ENCODE data around the gene NINL. TPM values are rescaled to one million over a fixed set of nuclear protein-coding genes. Genes with fewer than 3 reads are reported as not detected.

The NINL gene
- total RNA-seq, 2 experiments from 2014 or later: 1.5 to 1.6 TPM

GRCh38 chr20:25471020-25471419, 114.3 kb downstream of the NINL start:
- POLR2A ChIA-PET: no interaction called here
- CTCF ChIA-PET: interaction anchor here (1.2 kb wide), 1 partner anchor 8 kb away, joined by 3 read pairs; no protein-coding TSS in a partner anchor

- ChIA-PET CTCF (no interaction called here), POLR2A (no interaction called here)
These were observed 115.3 kb downstream of the NINL start for GRCh38 chr20:25470045-25470444.

GRCh38 chr20:25469558-25469957, 115.8 kb downstream of the NINL start:
- ChIA-PET POLR2A (no interaction called here), CTCF (no interaction called here)

- ChIA-PET CTCF (no interaction called here), POLR2A (no interaction called here)
These were observed 116.9 kb downstream of the NINL start for GRCh38 chr20:25468126-25469075.

GRCh38 chr20:25467441-25467840, 117.9 kb downstream of the NINL start:
- ChIA-PET CTCF (no interaction called here), POLR2A (no interaction called here)

- POLR2A ChIA-PET: no interaction called here
- CTCF ChIA-PET: no interaction called here
These were observed 118.5 kb downstream of the NINL start for GRCh38 chr20:25466846-25467245.

- POLR2A ChIA-PET: no interaction called here
- CTCF ChIA-PET: no interaction called here
These were observed 119.8 kb downstream of the NINL start for GRCh38 chr20:25465243-25466135.

GRCh38 chr20:25464501-25465242, 120.7 kb downstream of the NINL start:
- CTCF ChIA-PET: no interaction called here
- POLR2A ChIA-PET: no interaction called here

GRCh38 chr20:25461786-25462545, 123.4 kb downstream of the NINL start:
- ChIA-PET POLR2A (no interaction called here), CTCF (interaction anchor here (1.2 kb wide), 1 partner anchor 10 kb away, joined by 3 read pairs; no protein-coding TSS in a partner anchor)

GRCh38 chr20:25461281-25461650, 124.1 kb downstream of the NINL start:
- CTCF ChIA-PET: no interaction called here
- POLR2A ChIA-PET: no interaction called here

- CTCF ChIA-PET: no interaction called here
- POLR2A ChIA-PET: no interaction called here
These were observed 124.6 kb downstream of the NINL start for GRCh38 chr20:25460566-25461280.

- CTCF ChIA-PET: no interaction called here
- POLR2A ChIA-PET: no interaction called here
These were observed 125.3 kb downstream of the NINL start for GRCh38 chr20:25459916-25460535.

- CTCF ChIA-PET: no interaction called here
- POLR2A ChIA-PET: no interaction called here
These were observed 126.1 kb downstream of the NINL start for GRCh38 chr20:25459111-25459830.

GRCh38 chr20:25457886-25458680, 127.2 kb downstream of the NINL start:
- CTCF ChIA-PET: no interaction called here
- POLR2A ChIA-PET: no interaction called here

GRCh38 chr20:25454153-25454900, 131.0 kb downstream of the NINL start:
- POLR2A ChIA-PET: no interaction called here
- CTCF ChIA-PET: no interaction called here

- CTCF ChIA-PET: no interaction called here
- POLR2A ChIA-PET: no interaction called here
These were observed 132.1 kb downstream of the NINL start for GRCh38 chr20:25453035-25453810.

Measured in activated CD8-positive, alpha-beta memory T cell treated with anti-CD3 and anti-CD28 coated beads for 36 hours (primary cell).